Kasumi-1 (cell line): Measurements from ENCODE around the gene SPATA6.
"Not testable (repeated sequence)": the region's sequence is repeated elsewhere in the genome, so short reads cannot be mapped to it uniquely, and the experiment has no call there.

ENCODE experiments used
- DNase-seq, 2 experiments: peaks; one replicate each; lab custom pipeline; 2025; lab: John Stamatoyannopoulos, UW

SPATA6 gene

DNA sequence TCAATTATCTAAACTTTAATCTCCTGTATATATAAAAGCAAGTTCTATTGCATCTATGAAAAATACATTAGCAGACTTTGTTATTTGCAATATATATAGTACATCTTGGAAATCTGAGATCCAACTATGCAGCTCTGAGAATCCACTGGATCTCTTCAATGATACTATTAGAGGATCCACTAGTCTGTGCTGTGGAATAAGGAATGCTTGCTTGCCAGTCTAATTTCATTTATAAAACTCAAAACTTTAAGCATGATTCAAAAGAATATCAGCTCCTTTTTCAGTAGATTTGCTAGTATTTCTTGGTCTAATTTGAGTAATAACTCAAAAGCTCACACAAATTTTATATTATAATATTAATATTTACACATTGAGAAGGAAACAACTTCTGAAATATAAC lies 115.1 kb downstream of the SPATA6 start:
- no peak for DNase-seq

DNA sequence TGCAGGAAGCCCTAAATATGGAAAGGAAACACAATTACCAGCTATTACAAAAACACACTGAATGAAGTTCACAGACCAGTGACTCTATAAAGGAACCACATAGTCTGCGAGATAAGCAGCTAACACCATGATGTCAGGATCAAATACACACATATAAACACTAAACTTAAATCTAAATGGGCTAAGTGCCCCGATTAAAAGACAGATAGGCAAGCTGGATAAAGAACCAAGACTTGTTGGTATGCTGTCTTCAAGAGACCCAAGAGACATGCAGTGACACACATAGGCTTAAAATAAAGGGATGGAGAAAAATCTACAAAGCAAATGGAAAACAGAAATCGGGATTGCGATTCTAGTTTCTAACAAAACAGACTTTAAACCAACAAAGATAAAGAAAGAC lies 127.6 kb downstream of the SPATA6 start:
- no peak for DNase-seq

DNA sequence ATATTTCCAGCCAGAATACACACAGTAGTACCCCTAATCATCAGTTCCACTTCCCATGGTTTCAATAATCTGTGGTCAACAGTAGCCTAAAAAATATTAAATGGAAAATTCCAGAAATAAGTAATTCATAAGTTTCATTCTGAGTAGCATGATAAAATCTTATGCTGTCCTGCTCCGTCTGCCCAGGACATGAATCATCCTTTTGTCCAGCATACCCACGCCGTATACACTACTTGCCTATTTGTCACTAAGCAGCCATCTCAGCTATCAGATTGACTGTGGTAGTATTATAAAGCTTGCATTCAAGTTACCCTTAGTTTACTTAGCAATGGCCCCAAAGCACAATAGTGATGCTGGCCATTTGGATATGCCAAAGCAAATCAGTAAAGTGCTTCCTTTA lies 130.8 kb downstream of the SPATA6 start:
- no peak for DNase-seq

DNA sequence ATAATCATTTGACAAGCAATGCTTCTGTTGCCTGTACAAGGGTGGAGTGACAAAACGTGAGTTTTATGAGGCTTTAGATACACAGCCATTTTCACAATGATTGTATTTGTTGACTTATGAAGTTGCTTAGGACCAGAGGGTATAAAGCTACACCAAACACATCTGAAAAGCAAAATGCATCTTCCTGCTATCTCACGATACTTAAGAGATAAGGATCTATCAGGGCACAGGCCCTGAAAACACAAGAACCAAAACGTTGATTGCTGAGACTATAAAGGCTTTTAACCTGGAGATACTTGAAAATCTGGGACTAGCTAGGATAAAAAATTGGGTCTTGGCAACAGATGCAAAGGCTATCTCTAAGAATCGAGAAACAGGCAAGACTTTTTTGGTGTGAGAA lies 133.7 kb downstream of the SPATA6 start:
- no peak for DNase-seq

DNA sequence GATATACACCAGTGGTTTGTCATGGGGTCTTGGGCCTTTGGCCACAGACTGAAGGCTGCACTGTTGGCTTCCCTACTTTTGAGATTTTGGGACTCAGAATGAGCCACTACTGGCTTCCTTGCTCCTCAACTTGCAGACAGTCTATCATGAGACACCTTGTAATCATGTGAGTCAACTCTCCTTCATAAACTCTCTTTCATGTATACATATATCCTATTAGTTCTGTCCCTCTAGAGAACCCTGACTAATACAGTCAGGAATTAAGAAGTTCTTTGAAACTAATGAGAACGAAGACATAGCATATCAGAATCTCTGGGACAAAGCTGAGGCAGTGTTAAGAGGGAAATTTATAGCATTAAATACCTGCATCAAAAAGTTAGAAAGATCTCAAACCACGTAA lies 138.7 kb downstream of the SPATA6 start:
- no peak for DNase-seq

DNA sequence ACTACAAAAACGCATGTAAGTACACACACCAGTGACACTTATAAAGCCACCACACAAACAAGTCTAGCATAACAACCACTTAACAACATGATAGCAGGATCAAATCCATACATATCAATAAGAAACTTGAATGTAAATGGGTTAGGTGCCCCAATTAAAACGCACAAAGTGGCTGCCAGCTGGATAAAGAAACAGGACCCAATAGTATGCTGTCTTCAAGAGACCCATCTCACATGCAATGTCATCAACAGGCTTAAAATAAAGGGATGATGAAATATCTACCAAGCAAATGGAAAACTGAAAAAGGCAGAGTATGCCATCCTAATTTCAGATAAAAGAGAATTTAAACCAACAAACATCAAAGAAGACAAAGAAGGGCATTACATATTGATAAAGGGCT lies 139.9 kb downstream of the SPATA6 start:
- no peak for DNase-seq

DNA sequence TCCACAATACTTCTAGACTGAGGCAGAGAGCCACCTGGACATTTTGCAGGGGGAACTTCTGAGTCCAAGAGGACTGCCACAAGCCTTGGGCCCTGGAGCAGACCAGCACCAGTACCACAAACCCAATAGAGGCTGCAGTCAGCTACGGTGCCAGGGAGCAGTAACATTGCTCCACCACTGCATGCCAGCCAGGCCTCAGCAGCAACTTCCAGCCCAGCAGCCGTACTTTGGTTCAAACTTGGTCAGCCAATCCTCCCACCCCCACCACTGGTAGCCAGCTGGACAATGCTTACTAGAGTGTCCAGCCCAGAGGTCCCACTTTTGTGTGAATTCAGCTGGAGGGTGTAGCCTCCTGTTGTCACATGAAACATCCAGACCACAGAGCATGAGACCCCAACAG lies 142.1 kb downstream of the SPATA6 start:
- no peak for DNase-seq

DNA sequence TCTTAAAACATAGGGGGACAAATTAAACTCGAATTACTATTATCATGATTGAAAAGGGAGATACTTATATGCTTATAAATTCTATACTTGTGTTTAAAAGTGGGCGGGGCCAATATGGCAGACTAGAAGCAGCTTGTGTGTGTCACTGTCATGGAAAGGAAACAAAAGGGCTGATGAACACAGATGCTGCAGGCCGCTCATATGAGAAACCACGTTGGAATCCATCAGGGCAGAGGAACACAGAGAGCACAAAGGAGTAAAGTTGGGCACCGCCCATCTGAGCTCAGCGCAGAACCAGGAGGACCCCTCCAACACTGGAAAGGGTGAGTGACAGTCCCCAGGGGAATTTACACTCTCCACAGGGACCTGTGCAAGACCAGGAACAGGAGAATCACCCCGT lies 142.5 kb downstream of the SPATA6 start:
- no peak for DNase-seq

DNA sequence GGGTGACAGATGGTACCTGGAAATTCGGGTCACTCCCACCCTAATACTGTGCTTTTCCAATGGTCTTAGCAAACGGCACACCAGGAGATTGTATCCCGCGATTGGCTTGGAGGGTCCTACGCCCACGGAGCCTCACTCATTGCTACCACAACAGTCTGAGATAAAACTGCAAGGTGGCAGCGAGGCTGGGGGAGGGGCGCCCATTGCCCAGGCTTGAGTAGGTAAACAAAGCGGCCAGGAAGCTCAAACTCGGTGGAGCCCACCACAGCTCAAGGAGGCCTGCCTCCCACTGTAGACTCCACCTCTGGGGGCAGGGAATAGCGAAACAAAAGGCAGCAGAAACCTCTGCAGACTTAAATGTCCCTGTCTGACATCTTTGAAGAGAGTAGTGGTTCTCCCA lies 160.2 kb downstream of the SPATA6 start:
- DNase-seq, result not testable (repeated sequence)

DNA sequence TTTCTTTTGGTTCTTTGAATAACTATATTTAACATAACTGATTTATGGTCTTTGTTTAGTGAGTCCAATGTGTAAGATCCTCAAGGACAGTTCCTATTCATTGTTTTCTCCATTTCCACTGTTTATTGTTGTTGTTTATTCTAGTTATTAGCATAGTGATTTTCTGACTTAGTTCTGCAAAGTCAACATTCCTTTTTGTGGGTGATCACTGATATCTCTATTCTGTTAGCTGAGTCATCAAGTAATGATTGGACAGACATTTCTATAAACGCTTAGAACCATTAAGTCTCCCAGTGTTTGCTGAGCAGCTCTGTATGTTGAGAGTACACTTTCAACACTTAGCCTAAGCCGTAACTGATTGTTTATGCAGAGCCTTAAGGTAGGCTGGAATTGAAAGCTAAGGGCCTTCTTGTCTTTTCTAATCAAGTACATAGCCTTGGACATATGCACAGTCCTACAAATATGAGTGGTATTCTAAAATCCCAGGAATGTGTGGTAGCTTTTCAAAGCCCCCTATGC lies 162.4 kb downstream of the SPATA6 start:
- no peak for DNase-seq

DNA sequence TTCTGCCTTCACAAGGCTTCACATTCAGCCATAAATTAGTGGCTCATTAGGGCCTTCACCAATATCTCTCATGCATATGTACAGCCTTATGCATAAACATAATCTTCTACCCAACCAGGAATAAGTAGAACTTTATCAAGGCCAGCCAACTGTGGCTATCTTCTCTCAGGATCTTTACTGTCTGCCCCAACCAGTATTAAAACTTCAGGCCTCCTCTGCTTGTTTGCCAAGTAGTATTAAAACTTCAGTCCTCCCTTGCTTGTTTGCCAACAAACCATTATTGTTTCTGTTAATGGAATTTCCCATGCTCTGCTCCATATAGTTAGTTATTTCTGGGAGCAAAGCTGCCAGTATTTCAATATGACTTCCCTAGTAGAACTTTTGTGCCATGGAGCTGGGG lies 169.4 kb downstream of the SPATA6 start:
- no peak for DNase-seq

DNA sequence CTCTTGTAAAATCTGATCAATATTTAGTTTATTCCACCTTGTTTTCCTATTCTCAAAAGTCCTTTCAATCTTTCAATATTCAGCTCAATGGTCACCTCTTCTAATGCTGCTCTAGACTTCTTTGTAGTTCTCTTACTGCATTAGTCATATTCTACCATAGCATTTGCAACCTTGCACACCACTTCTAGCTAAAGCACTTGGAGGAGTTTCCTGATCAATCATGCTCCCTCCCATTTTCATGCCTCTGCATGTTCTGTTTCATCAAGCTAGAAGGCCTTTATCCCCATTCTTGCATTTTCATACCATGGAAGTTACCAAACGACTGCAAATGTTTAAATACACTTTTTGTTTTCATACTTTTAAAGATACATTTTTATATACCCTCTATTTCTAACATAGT lies 177.3 kb downstream of the SPATA6 start:
- no peak for DNase-seq

DNA sequence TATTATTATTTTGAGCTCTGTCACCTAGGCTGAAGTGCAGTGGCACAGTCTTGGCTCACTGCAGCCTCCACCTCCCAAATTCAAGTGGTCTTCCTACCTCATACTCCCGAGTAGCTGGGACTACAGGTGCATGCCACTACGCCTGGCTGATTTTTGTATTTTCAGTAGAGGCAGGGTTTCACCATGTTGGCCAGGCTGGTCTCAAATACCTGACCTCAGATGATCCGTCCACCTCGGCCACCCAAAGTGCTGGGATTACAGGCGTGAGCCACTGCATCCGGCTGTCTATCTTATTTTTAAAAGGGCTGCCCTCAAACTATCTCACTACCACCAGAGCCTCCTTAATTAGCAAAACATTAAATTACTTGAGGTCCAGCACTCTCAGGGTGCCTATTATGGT lies 177.9 kb downstream of the SPATA6 start:
- not testable (repeated sequence) for DNase-seq

DNA sequence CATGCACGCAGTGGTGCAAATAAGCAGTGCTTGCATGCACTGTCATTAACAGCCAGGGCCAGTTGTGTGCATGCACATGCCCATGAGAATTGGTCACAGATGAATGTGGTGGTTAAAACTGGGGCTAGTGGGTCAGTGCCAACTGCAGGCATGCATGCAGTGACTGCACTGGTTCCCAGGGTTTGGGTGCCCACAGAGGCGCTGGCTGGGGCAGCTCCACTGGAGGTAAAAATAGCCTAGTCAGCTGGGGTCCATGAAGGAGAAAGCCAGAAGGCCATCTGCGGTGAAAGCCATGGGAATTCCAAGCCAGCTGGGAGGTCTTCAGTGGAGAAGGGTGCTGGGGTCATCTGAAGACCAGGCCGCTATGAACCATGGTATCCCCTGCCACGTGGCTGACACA lies 179.3 kb downstream of the SPATA6 start:
- no peak for DNase-seq

DNA sequence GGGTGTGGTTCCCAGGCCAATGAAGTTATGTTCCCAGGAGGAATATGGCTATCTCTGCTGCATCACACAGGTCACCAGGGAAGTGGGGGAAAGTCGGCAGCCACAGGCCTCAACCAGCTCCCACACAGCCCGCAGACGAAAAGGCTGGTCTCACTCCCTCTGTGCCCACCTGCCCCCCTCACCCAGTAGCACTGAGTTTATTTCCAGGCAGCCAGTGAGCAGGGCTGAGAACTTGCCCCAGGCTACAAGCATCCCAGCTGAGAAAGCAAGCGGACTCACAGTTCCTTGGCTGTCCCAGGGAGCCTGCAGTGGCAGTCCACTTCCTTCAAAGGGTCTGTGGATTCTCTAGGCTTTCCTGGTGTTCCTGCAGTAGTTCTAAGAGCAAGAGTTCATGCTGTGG lies 180.6 kb downstream of the SPATA6 start:
- DNase-seq, result no peak

DNA sequence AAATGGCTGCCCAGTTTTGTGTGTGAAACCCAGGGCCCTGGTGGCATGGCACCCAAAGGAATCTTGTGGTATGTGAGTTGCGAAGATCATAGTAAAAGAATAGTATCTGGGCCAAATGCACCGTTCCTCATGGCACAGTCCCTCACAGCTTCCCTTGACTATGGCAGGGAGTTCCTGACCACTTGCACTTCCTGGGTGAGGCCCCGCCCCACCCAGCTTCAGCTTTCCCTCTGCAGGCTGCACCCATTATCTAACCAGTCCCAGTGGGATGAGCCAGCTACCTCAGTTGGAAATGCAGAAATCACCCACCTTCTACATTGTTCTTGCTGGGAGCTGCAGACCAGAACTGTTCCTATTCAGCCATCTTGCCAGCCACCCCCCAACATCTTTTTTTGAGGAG lies 186.5 kb downstream of the SPATA6 start:
- DNase-seq, result no peak

DNA sequence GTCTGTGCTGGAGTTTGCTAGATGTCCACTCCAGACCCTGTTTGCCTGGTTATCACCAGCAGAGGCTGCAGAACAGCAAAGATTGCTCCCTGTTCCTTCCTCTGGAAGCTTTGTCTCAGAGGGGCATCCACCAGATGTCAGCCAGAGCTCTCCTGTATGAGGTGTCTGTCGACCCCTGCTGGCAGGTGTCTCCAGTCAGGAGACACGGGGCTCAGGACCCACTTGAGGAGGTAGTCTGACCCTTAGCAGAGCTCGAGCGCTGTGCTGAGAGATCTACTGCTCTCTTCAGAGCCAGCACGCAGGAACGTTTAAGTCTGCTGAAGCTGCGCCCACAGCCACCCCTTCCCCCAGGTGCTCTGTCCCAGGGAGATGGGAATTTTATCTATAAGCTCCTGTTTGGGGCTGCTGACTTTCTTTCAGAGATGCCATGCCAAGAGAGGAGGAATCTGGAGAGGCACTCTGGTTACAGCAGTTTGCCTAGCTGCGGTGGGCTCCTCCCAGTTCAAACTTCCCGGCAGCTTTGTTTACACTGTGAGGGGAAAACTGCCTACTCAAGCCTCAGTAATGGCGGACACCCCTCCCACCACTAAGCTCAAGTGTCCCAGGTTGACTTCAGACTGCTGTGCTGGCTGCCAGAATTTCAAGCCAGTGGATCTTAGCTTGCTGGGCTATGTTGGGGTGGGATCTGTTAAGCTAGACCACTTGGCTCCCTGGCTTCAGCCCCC lies 187.1 kb downstream of the SPATA6 start:
- not testable (repeated sequence) for DNase-seq

DNA sequence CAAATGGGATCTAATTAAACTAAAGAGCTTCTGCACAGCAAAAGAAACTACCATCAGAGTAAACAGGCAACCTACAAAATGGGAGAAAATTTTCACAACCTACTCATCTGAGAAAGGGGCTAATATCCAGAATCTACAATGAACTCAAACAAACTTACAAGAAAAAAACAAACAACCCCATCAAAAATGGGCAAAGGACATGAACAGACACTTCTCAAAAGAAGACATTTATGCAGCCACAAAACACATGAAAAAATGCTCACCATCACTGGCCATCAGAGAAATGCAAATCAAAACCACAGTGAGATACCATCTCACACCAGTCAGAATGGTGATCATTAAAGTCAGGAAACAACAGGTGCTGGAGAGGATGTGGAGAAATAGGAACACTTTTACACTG lies 189.7 kb downstream of the SPATA6 start:
- DNase-seq, result not testable (repeated sequence)

DNA sequence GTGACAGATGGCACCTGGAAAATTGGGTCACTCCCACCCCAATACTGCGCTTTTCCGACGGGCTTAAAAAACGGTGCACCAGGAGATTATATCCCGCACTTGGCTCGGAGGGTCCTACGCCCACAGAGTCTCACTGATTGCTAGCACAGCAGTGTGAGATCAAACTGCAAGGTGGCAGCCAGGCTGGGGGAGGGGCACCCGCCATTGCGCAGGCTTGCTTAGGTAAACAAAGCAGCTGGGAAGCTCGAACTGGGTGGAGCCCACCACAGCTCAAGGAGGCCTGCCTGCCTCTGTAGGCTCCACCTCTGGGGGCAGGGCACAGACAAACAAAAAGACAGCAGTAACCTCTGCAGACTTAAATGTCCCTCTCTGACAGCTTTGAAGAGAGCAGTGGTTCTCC lies 194.6 kb downstream of the SPATA6 start:
- not testable (repeated sequence) for DNase-seq

DNA sequence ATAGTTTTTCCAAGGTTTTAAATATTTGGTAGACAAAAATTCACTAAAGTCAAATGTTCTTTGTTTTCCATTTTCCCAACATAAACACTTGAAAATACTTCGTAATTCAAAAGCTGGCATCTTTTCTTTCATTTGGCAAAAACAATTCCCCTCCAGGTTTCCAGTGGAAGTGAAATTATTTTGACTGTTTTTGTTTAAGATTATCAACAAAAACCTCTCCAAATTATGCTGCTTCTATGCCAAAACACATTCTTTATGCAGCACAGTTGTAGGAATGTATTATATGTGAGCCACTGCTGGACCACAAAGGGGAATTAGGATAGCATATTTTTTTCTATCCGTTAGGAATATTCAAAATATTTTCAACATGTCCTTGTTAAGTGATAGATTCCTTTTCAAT lies 205.4 kb downstream of the SPATA6 start:
- no peak for DNase-seq

DNA sequence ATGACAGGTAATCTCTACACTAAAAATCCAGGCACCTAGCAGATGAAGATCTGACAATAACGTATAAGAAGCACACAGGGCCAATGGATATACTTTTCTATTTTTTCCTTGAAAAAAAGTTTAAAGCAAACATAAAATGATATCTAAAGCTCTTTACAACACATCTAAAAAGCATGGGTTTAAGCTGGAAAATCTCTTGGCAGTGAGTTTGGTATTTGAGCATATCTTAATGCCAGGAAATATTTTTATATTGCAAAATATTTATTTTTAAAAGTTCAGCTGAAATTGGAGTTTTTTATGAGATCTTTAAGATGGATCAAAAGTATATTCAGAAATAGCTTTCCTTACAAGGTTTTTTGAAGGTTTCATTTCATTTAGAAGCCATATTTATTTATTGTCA lies 209.0 kb downstream of the SPATA6 start:
- no peak for DNase-seq

DNA sequence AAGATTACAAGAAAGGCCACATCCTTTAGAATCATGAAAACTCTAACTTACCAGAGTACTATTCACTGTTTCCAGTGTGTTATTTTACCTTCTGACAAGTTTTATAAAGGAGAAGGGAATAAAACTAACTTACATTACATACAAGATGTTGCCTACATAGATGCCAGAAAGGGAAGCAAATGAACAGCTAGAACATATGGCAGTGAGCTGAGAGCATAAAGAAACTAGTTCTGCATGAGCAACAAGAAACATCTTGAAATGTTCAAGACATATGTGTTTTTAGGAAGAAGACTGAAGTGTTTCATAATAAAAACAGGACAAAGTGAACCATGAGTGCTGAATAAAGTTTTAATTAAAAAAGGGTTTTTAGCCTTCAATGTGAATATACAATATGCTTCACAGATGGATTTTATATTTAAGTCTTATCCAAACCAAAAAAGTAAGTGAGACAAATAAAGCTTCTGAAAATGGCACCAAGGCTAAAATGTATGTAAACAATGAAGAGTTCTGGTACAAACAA lies 210.1 kb downstream of the SPATA6 start:
- DNase-seq, result no peak

DNA sequence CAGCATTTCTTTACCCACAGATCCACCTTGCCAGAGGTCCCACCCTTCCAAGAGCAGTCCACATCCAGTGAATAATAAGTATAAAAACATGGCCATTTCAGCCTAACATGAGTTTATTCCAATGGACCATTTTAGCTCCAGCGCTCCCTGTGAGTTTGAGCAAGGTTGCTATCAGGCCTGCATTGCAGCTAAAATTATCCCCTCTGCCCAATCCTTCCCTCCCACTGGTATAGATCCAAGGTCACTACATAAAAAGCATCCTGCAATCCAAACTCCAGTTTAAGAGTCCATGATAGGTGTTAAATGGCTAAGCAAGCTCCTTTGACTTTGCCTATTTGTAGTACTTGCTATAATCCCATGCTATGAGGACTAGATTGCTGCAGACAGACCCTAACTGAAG lies 213.9 kb downstream of the SPATA6 start:
- no peak for DNase-seq

DNA sequence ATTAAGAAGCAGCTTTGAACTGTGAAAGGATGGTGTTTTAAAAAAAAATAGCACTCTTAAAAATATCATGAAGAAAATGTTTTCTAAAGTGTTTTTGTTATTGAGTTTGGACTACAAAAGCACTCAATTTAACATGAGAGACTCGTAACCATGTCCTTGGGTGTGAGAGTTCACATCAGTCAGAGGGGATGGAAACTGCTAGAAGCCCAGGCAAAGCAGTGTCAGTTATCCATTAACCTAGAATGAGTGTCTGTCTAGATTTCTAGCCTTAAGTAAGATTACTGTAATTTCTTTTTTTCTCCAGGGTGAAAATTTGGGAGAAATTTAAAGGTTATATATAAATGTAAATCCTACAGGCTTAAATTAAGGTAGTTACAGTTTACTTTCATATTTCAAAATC lies 217.8 kb downstream of the SPATA6 start:
- no peak for DNase-seq
